Measurements from ENCODE around the gene TBXAS1. TPM values are rescaled to one million over a fixed set of nuclear protein-coding genes. Genes with fewer than 3 reads are reported as not detected.

TBXAS1 gene
- polyA plus RNA-seq, 1 experiment, result 53.2 TPM

DNA sequence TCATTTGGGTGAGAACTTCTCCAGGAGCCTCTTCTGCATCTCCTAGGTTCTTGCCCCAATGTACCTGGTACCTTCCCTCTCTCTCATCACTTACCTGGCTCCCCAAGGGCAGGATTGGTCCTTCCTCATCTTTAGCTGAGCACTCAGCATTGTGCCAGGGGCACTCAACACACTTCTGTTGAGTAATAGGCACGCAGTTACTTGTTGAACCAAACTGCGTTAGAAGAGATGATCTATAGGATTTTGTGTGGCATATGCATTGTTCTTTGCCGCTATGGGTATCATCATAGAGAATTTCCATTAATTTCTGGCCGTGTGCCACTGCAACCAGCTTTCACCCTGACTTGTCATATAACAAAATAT, 16.4 kb downstream of the TBXAS1 start:
- no peak overlapping the region for H3K27ac ChIP-seq (ENCODE audit: low read depth, low read length)
- POLR2A ChIA-PET, result no interaction called here
- TF ChIP-seq, protein P1, sequence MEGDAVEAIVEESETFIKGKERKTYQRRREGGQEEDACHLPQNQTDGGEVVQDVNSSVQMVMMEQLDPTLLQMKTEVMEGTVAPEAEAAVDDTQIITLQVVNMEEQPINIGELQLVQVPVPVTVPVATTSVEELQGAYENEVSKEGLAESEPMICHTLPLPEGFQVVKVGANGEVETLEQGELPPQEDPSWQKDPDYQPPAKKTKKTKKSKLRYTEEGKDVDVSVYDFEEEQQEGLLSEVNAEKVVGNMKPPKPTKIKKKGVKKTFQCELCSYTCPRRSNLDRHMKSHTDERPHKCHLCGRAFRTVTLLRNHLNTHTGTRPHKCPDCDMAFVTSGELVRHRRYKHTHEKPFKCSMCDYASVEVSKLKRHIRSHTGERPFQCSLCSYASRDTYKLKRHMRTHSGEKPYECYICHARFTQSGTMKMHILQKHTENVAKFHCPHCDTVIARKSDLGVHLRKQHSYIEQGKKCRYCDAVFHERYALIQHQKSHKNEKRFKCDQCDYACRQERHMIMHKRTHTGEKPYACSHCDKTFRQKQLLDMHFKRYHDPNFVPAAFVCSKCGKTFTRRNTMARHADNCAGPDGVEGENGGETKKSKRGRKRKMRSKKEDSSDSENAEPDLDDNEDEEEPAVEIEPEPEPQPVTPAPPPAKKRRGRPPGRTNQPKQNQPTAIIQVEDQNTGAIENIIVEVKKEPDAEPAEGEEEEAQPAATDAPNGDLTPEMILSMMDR (IDR thresholded peaks at IDR 0.05; ENCODE audit: low read depth, low read length), result no peak
- 0 out of 2 replicates have a peak, but pooled peaks cover 3% of the 10 kb centered on the region for H3K9me3 ChIP-seq (ENCODE audit: control insufficient read depth, insufficient read depth, low read length)
- DNase-seq (ENCODE audit: low read depth, low spot score), result no peak
- no peaks in the 10 kb centered on the region for H3K27me3 ChIP-seq (ENCODE audit: control insufficient read depth, insufficient read depth, low read length)
- H3K4me3 ChIP-seq (ENCODE audit: low read depth, low read length), result no peak overlapping the region
- CTCF ChIA-PET, result no interaction called here

DNA sequence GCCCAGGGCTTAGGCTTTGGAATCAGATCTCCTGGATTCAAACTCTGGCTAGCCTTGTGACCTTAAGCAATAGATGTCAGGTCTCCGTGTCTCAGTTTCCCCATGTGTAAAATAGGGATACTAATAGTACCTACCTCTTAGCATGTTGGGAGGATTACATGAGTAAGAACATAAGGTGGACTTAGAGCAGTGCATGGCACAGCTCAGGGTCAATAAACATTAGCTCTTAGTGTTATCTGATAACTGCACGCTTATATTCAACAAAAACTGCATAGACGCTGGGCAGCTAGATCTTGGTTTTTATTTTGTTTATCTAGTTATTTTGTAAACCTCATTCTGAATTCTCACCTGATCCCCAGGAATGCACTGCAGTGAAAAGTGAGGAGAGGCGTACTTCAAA, 17.2 kb downstream of the TBXAS1 start:
- Histone ChIP-seq H3K4me3 (ENCODE audit: low read depth, low read length) (no peak overlapping the region), H3K27me3 (ENCODE audit: control insufficient read depth, insufficient read depth, low read length) (no peaks in the 10 kb centered on the region), H3K9me3 (ENCODE audit: control insufficient read depth, insufficient read depth, low read length) (0 out of 2 replicates have a peak, but pooled peaks cover 3% of the 10 kb centered on the region), H3K27ac (ENCODE audit: low read depth, low read length) (no peak overlapping the region)
- ChIA-PET POLR2A (no interaction called here), CTCF (no interaction called here)
- TF ChIP-seq, protein P1 (IDR thresholded peaks at IDR 0.05; ENCODE audit: low read depth, low read length), result no peak
- DNase-seq (ENCODE audit: low read depth, low spot score), result no peak

DNA sequence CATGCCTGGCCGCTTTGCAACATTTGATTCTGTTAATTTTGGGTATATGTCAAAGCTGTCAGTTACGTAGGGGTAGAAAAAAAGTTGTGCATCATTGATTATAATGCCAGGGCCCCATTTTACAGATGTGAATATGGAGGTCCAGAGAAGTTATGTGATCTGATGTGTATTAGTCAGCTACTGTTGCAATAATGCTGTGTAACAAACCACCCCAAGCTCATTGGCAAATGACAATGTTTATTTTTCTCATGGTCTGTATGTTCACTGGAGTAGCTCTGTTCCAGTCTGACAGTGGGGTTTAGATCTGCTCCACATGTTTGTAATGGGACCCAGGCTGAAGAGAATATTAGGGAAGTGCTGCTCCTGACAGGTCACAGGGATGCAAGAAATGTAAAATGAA, 19.2 kb downstream of the TBXAS1 start:
- POLR2A ChIA-PET, result interaction anchor here (0.8 kb wide), 1 partner anchor 23 kb away, joined by 4 read pairs; no protein-coding TSS in a partner anchor
- H3K27ac ChIP-seq (ENCODE audit: low read depth, low read length), result no peak overlapping the region

DNA sequence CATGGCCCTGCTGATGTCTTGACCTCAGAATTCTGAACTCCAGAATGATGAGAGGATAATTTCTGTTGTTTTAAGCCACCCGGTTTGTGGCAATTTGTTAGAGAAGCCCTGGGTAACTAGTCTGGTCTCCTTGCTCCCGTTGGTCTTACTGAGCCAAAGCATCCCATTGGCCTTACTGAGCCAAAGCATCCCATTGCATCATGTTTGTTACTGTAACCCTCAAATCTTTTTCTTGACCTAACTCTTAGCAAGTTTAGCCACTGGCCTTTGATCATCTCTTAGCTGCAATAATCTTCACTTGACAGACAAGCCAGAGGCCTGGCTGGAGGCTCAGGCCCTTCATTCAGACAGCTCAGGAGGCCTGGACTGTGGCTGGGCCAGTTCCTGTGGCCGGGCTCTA, 21.8 kb downstream of the TBXAS1 start:
- Histone ChIP-seq H3K4me3 (ENCODE audit: low read depth, low read length) (no peak overlapping the region), H3K9me3 (ENCODE audit: control insufficient read depth, insufficient read depth, low read length) (0 out of 2 replicates have a peak, but pooled peaks cover 3% of the 10 kb centered on the region), H3K27ac (ENCODE audit: low read depth, low read length) (no peak overlapping the region), H3K27me3 (ENCODE audit: control insufficient read depth, insufficient read depth, low read length) (no peaks in the 10 kb centered on the region)
- DNase-seq (ENCODE audit: low read depth, low spot score), result no peak
- ChIA-PET POLR2A (interaction anchor here (0.6 kb wide), 1 partner anchor 124 kb away, joined by 3 read pairs; no protein-coding TSS in a partner anchor), CTCF (interaction anchor here (1.1 kb wide), 1 partner anchor 19 kb away, joined by 3 read pairs; no protein-coding TSS in a partner anchor)
- TF ChIP-seq, protein P1 (IDR thresholded peaks at IDR 0.05; ENCODE audit: low read depth, low read length), result no peak

More for the DNA sequence above, 19.2 kb downstream of the TBXAS1 start:
- 0 out of 2 replicates have a peak, but pooled peaks cover 3% of the 10 kb centered on the region for H3K9me3 ChIP-seq (ENCODE audit: control insufficient read depth, insufficient read depth, low read length)
- TF ChIP-seq, protein P1 (IDR thresholded peaks at IDR 0.05; ENCODE audit: low read depth, low read length), result no peak
- H3K4me3 ChIP-seq (ENCODE audit: low read depth, low read length), result no peak overlapping the region
- CTCF ChIA-PET, result no interaction called here
- H3K27me3 ChIP-seq (ENCODE audit: control insufficient read depth, insufficient read depth, low read length), result no peaks in the 10 kb centered on the region
- no peak for DNase-seq (ENCODE audit: low read depth, low spot score)

DNA sequence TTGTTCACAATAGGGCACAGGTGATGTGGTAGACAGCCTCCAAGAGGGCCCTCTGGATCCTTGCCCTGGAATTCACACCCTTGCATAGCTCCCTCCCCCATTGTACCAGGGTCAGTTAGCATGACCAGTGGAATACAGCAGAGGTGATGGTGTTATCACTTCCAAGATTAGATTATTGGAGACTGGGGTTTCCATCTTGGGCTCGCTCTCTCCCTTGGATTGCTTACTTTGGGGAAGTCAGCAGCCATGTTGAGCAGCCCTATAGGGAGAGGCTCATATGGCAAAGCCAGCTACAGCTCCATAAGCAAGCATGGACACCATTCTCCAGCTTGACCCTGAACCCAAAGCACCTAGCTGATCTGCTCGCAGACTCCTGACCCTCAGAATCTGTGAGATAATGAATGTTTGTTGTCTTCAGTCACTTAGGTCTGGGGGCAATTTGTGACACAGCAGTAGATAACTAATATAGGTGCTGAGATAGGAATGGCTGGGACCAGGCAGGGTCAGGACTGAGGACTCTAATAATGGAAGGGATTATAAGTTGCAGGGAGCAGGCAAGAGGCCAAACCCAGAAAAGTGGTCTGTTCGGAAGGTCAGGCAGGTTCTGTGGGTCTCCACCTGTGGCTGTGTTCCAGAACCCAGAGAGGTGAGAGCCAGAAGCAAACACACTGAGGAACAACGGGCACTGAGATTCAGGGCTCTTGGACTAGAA, 22.9 kb downstream of the TBXAS1 start:
- no peak overlapping the region for H3K4me3 ChIP-seq (ENCODE audit: low read depth, low read length)
- TF ChIP-seq, protein P1 (IDR thresholded peaks at IDR 0.05; ENCODE audit: low read depth, low read length), result no peak
- ChIA-PET POLR2A (interaction anchor here (0.6 to 0.7 kb wide), 3 partner anchors 12 to 125 kb away, joined by 3 to 9 read pairs (median 3); no protein-coding TSS in a partner anchor), CTCF (interaction anchor here (0.7 to 1.1 kb wide), 3 partner anchors 19 to 28 kb away, joined by 3 to 4 read pairs (median 3); no protein-coding TSS in a partner anchor)
- no peak for DNase-seq (ENCODE audit: low read depth, low spot score)
- no peak overlapping the region for H3K27ac ChIP-seq (ENCODE audit: low read depth, low read length)
- H3K9me3 ChIP-seq (ENCODE audit: control insufficient read depth, insufficient read depth, low read length), result 0 out of 2 replicates have a peak, but pooled peaks cover 3% of the 10 kb centered on the region
- H3K27me3 ChIP-seq (ENCODE audit: control insufficient read depth, insufficient read depth, low read length), result no peaks in the 10 kb centered on the region
